Urinary bladder (tissue), 4 donors: Measurements from ENCODE around the gene SUPV3L1. TPM values are rescaled to one million over a fixed set of nuclear protein-coding genes. Genes with fewer than 3 reads are reported as not detected.
"Not testable (repeated sequence)": the region's sequence is repeated elsewhere in the genome, so short reads cannot be mapped to it uniquely, and the experiment has no call there.

Experiments used
- DNase-seq: peaks from one replicate; pipeline ENCODE4 v3.0.0-alpha.2; 2015; ENCODE audit errors: extremely low spot score
- H3K27ac ChIP-seq: one replicate; pipeline ENCODE4 v1.5.1; 2013; ENCODE audit warnings: low read depth, mild to moderate bottlenecking, moderate library complexity
- H3K36me3 ChIP-seq: one replicate; pipeline ENCODE4 v1.6.1; 2013; ENCODE audit warnings: mild to moderate bottlenecking, moderate library complexity; ENCODE audit not compliant: insufficient read depth
- H3K4me1 ChIP-seq: one replicate; pipeline ENCODE4 v1.6.1; 2013; ENCODE audit warnings: mild to moderate bottlenecking, moderate library complexity; ENCODE audit not compliant: insufficient read depth
- H3K4me3 ChIP-seq: one replicate; pipeline ENCODE4 v1.5.1; 2013; ENCODE audit warnings: low read depth, low read length
- WGBS: extraction: QIAGEN DNeasy Blood & Tissue Kit; methylation state at CpG from one replicate; pipeline ENCODE4 v1.1.7; 2013; 5-methylcytosine and 5-hydroxymethylcytosine counted together
- polyA plus RNA-seq: library from polyadenylated mRNA; stranded (reverse); fragments of 200-250 nt; gene quantifications from one replicate; pipeline ENCODE4 v1.2.3, GENCODE V29; 2013
- total RNA-seq: library from RNA; depleted of rRNA; stranded (reverse); fragments of >200 nt; gene quantifications from one replicate; pipeline ENCODE4 v1.2.3, GENCODE V29; 2014
- donor health status: healthy with polysubstance abuse.
- donor health status: healthy.

Gene SUPV3L1
- total and polyA plus RNA-seq, 2 donors = 21.3 to 25.9 TPM

DNA sequence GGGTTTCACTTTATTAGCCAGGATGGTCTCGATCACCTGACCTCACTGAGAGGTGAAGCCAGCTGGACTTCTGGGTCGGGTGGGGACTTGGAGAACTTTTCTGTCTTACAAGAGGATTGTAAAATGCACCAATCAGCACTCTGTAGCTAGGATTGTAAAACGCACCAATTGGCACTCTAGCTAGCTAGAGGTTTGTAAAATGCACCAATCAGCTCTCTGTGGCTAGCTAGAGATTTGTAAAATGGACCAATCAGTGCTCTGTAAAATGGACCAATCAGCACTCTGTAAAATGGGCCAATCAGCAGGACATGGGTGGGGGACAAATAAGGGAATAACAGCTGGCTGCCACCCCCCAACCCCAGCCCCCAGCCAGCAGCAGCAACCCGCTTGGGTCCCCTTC, 4.7 kb upstream of the SUPV3L1 start:
- not testable (repeated sequence) for H3K4me1 ChIP-seq, H3K27ac ChIP-seq, DNase-seq, H3K36me3 ChIP-seq, H3K4me3 ChIP-seq
- WGBS = 70% methylated on average over 4 of the region's 4 CpGs

DNA sequence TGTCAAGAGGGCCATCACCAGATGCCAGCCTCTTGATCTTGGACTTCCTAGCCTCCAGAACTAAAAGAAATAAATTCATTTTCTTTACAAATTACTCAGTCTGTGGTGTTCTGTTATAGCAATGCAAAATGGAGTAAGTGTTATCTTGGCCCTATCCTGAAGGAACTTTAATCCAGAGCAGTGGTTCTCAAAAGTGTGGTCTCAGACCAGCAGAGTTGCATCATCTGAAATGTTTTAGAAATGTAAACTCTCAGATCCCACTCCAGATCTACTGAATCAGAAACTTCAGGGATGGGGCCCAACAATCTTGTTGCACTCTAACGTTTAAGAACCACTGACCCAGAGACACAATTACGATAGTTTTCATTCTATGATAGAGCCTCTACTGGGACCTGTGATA, 3.2 kb upstream of the SUPV3L1 start:
- H3K36me3 ChIP-seq = no peaks in the 10 kb centered on the region
- H3K27ac ChIP-seq = no peak overlapping the region
- H3K4me1 ChIP-seq = no peaks in the 10 kb centered on the region
- WGBS = 83% methylated on average over 2 of the region's 2 CpGs
- no peak for DNase-seq
- no peak overlapping the region for H3K4me3 ChIP-seq

DNA sequence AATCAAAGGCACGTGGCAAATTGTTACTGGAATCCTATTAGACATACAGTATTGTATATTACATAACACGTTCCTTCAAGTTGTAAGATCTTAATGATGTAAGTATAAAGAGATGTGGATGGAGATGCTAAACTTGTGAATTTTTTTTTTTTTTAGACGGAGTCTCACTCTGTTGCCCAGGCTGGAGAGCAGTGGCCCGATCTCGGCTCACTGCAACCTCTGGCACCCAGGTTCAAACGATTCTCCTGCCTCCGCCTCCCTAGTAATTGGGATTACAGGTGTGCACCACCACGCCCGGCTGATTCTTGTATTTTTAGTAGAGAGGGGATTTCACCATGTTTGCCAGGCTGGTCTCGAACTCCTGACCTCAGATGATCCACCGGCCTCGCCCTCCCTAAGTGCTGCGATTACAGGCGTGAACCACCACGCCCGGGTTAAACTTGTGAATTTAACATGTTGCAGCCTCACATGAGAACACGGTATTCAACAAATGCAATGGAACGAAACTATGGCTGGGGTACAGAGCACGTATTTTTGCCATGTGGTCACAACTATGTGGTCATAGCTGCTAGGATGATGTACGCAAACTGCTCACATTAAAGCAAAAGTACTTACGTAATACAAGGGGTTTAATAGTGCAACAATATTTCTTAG, 818 bp upstream of the SUPV3L1 start:
- WGBS = 36% methylated on average over 21 of the region's 21 CpGs
- no peak for DNase-seq

DNA sequence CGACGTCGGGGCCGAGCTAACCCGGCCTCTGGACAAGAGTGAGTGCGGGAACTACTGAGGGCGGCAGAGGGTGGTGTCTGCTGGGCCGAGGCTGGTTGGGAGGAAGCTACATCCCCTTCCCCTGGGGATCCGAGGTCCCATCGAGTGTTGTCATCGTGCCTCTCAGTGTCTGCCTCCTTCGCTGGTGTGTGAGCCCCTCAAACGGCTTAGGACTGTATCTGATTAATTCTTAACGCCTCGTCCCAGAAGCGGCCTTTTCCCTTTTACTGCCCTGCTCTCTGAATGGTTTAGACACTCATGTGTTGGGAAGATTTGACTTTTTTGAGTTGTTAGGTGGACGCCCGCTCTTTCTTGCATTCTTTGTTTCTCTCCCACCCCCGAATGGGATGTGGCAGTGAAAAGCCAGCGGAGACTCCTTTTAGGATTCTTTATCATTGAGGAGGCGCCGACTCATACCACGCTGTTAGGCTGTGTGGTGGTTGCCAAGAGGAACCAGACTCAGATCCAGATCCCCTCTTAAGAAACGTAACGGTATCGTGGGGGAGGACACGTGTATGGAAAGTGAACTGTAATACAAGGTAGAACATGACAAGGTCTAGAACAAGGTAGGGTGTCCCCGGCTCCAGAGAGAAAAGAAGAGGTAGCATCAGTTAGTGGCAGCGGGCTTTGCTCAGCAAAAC, 631 bp downstream of the SUPV3L1 start:
- no peak for DNase-seq

More for the DNA sequence above, 818 bp upstream of the SUPV3L1 start:
- H3K4me1 ChIP-seq = no peaks in the 10 kb centered on the region
- H3K36me3 ChIP-seq = no peaks in the 10 kb centered on the region
- H3K27ac ChIP-seq = no peak overlapping the region
- peak overlapping the region; percentile 97 for H3K4me3 ChIP-seq

DNA sequence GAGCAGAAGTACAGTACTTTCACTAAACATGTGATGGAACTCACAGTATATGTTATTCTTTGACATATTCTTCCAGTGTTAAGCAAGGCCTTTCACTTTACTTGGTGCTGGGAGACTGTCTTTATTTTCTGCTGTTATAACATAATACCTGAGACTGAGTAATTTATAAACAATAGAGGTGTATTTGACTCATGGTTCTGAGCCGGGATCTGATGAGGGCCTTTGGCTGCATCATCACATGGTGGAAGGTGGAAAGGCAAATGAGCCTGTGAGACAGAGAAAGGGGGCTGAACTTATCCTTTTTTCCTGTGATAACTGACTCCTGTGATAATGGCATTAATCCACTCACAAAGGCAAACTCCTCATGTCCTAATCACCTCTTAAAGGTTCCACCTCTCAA, 1.4 kb downstream of the SUPV3L1 start:
- H3K4me3 ChIP-seq = no peak overlapping the region
- no peaks in the 10 kb centered on the region for H3K4me1 ChIP-seq
- no peaks in the 10 kb centered on the region for H3K36me3 ChIP-seq
- DNase-seq = no peak
- WGBS = 83% methylated on average over 1 of the region's 1 CpG
- H3K27ac ChIP-seq = no peak overlapping the region

More for the DNA sequence above, 631 bp downstream of the SUPV3L1 start:
- 4% methylated on average over 29 of the region's 29 CpGs for WGBS
- Histone ChIP-seq H3K36me3 (no peaks in the 10 kb centered on the region), H3K4me1 (no peaks in the 10 kb centered on the region), H3K27ac (peak overlapping the region; percentile 74), H3K4me3 (peak overlapping the region; percentile 97)

DNA sequence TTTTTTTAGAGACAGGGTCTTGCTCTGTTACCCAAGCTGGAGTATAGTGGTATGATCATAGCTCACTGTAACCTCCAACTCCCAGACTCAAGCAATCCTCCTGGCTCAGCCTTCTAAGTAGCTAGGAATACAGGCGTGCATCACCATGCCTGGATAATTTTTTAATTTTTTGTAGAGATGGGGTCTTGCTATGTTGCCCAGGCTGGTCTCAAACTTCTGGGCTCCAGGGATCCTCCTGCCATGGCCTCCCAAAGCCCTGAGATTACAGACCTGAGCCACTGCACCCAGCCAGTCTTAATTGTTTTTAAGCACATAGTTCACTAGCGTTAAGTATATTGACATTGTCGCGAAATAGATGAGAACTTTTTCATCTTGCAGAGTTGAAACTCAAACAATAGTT, 2.0 kb downstream of the SUPV3L1 start:
- Histone ChIP-seq H3K4me1 (no peaks in the 10 kb centered on the region), H3K36me3 (no peaks in the 10 kb centered on the region), H3K4me3 (no peak overlapping the region), H3K27ac (no peak overlapping the region)
- 91% methylated on average over 4 of the region's 4 CpGs for WGBS
- DNase-seq = no peak

DNA sequence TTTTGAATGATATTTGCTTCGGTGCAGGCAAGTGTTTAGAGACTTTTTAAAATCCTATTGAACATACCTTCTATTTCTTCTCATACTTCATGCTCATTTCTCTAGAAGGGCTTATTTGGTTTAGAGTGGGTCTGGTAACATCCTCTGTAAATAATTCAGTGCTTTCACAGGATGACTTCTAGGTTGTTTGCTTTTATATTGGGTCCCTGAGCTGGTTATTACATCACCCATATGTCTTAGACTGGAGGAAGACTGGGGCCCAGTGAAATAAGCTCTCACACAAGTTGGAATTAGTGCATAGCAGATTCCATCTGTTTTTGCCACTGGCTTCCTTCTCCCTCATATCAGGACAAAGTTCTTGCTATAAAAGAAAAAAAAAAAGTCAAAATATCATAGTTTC, 6.5 kb downstream of the SUPV3L1 start:
- 96% methylated on average over 1 of the region's 1 CpG for WGBS
- Histone ChIP-seq H3K4me3 (no peak overlapping the region), H3K4me1 (no peaks in the 10 kb centered on the region), H3K27ac (no peak overlapping the region), H3K36me3 (peaks cover 4% of the 10 kb centered on the region)
- no peak for DNase-seq

DNA sequence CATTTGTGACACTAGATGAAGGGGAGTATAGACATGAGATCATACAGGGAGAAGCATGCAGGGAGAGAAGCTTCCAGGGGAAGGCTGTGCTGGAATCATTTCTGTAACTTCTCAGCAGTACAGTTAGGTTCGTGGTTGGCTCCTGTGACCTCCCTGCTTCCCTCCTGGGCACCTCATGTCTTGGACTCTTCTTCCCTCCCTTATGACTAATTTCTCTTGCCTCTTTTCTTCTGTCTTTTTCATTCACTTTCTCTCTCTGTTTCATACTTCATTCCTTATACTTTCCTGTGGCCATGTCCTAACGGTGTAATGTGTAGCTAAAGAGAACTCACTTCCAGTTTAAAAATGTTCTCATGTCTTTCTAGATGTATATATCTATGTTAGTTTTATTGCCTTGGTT, 21.0 kb downstream of the SUPV3L1 start:
- H3K4me3 ChIP-seq = no peak overlapping the region
- no peak for DNase-seq
- 86% methylated on average over 2 of the region's 2 CpGs for WGBS
- H3K27ac ChIP-seq = no peak overlapping the region
- H3K4me1 ChIP-seq = no peaks in the 10 kb centered on the region
- H3K36me3 ChIP-seq = peaks cover 6% of the 10 kb centered on the region

DNA sequence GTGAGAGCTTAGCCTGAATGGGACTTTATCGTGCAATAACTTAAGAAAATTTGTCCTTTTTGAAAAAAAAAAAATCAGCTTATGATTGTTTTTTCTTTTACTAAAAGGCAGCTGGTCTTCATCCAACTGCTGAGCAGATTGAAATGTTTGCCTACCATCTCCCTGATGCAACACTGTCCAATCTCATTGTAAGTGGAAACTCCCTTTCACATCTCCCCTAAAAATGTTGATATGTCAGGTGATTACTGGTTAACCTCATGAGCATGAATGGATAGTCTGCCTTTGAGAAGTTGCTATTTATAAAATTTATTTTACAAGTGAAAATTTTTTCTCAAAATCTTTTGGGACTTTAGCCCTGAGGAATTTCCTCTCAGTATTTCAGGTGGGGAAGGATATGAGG, 22.3 kb downstream of the SUPV3L1 start:
- Histone ChIP-seq H3K4me1 (no peaks in the 10 kb centered on the region), H3K4me3 (no peak overlapping the region), H3K36me3 (peaks cover 5% of the 10 kb centered on the region), H3K27ac (no peak overlapping the region)
- WGBS = 76% methylated on average over 1 of the region's 1 CpG
- no peak for DNase-seq

DNA sequence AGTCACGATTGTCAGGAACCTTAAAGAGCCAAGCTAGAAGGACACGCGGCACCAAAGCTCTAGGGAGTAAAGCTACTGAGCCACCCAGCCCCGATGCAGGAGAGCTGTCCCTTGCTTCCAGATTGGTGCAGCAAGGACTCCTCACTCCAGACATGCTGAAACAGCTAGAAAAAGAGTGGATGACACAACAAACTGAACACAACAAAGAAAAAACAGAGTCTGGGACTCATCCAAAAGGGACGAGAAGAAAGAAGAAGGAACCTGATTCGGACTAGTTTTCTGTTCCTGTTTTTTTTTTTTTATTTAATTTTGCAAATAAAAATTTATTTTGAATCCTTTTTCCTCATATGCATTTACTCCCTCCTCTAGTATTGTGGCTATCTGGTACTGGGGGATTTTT, 28.7 kb downstream of the SUPV3L1 start:
- 92% methylated on average over 6 of the region's 6 CpGs for WGBS
- no peak for DNase-seq
- Histone ChIP-seq H3K36me3 (peaks cover 6% of the 10 kb centered on the region), H3K4me3 (no peak overlapping the region), H3K4me1 (no peaks in the 10 kb centered on the region), H3K27ac (no peak overlapping the region)

DNA sequence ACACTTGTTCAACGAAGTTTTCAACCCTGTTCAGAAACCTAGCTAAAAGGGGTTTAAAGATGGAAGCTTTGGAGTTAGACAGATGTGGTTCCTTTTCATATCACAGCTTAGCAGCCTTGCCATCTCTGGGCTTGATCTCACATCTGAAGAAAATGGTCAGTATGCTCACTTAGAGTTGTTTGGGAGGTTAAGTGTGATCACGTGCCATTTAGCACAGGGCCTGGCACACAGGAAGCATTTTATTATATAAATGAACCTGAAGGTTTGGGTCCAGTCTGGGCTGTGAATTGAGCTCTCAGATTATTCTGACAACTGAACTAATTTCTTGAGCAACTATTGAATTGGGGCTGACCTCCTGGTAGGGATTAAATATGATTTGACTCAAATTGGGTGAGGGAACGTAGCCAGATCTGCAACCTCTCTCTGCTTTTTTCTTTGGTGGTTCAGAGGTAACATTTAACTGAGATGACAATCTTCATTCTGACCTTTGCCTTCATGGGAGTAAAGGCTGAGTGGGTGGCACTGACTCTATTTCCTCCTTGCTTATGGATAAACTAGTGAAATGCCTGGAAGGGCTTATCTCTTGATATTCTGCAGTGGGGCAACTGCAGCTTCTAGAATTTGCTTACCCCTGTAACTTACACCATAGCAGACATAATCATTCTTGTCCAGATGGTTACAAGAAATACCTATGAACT, 29.9 kb downstream of the SUPV3L1 start:
- Histone ChIP-seq H3K4me1 (no peaks in the 10 kb centered on the region), H3K36me3 (peaks cover 6% of the 10 kb centered on the region), H3K4me3 (no peak overlapping the region), H3K27ac (no peak overlapping the region)
- WGBS = 68% methylated on average over 3 of the region's 3 CpGs
- DNase-seq = no peak

DNA sequence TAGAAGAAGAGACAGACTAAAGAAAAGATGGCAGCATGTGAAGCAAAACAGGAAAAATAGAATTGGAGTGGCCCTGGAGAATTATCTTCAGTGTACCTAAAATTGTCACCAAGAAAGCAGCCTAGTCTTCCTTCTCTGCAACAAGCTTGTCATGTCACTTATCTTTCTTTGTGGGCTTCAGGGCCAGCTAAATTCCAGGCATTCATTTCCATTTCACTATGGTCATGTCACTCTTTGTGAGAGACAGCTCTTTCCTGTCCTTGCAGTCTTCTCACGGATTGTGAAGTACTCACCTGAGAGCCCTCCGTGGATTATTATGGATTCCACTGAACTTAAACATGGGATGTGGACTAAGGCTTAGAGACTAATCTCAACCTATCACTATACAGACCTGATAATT, 31.1 kb downstream of the SUPV3L1 start:
- no peak overlapping the region for H3K4me3 ChIP-seq
- H3K27ac ChIP-seq = no peak overlapping the region
- no peak for DNase-seq
- 36% methylated on average over 2 of the region's 2 CpGs for WGBS
- H3K4me1 ChIP-seq = no peaks in the 10 kb centered on the region
- peaks cover 6% of the 10 kb centered on the region for H3K36me3 ChIP-seq

DNA sequence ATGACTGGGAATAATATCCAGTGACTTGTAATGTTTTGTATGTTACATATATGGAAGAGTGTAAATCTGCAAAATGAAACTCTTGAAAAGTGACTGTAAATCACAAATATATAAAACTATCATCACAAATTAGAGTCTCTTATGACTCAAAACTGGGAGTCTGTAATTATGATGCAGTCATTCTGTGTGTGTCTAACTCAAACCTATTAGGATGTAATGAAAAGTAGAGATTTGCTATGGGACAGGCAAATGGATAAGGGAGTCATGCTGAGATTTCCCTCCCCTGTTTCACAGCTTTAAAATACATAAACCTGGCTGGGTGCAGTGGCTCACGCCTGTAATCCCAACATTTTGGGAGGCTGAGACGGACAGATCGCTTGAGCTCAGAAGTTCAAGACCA, 31.5 kb downstream of the SUPV3L1 start:
- no peaks in the 10 kb centered on the region for H3K4me1 ChIP-seq
- no peak overlapping the region for H3K27ac ChIP-seq
- H3K4me3 ChIP-seq = no peak overlapping the region
- DNase-seq = no peak
- 87% methylated on average over 3 of the region's 3 CpGs for WGBS
- peaks cover 6% of the 10 kb centered on the region for H3K36me3 ChIP-seq
